PFSK-1 (cell line): Measurements from ENCODE around the gene NECTIN1.

Source experiments
- FOXP2 ChIP-seq: optimal IDR thresholded peaks from 2 replicates; pipeline ENCODE3; 2011; ENCODE audit warnings: borderline replicate concordance, control low read depth, inconsistent platforms; ENCODE audit not compliant: insufficient read depth; ENCODE audit errors: extremely low read length, extremely low read depth
- POLR2AphosphoS5 ChIP-seq: IDR thresholded peaks from 2 replicates; pipeline ENCODE4 v1.6.1; 2012; ENCODE audit warnings: low read depth, mild to moderate bottlenecking, control low read depth, low read length, moderate library complexity
- SIN3A ChIP-seq: IDR thresholded peaks from 2 replicates; pipeline ENCODE4 v1.6.1; 2012; ENCODE audit warnings: mild to moderate bottlenecking, low read length, moderate library complexity, borderline replicate concordance; ENCODE audit not compliant: insufficient read depth
- TAF1 ChIP-seq: IDR thresholded peaks from 2 replicates; pipeline ENCODE4 v1.6.1; 2012; ENCODE audit warnings: low read length, control low read depth, borderline replicate concordance; ENCODE audit not compliant: insufficient read depth
- TF ChIP-seq, protein P1 (sequence below), 2 experiments: IDR thresholded peaks; 2 replicates each; pipeline versions ENCODE4 v1.6.1 to v1.8.0; 2011 to 2012; ENCODE audit warnings: low read depth in 2 of 2, low read length in 2 of 2, control low read depth in 1 of 2, inconsistent platforms in 1 of 2, mild to moderate bottlenecking in 1 of 2, moderate library complexity in 1 of 2; ENCODE audit not compliant: insufficient read depth in 1 of 2

GRCh38 chr11:119694334-119694733 lies 34.7 kb downstream of the NECTIN1 start:
- TF ChIP-seq, protein P1, sequence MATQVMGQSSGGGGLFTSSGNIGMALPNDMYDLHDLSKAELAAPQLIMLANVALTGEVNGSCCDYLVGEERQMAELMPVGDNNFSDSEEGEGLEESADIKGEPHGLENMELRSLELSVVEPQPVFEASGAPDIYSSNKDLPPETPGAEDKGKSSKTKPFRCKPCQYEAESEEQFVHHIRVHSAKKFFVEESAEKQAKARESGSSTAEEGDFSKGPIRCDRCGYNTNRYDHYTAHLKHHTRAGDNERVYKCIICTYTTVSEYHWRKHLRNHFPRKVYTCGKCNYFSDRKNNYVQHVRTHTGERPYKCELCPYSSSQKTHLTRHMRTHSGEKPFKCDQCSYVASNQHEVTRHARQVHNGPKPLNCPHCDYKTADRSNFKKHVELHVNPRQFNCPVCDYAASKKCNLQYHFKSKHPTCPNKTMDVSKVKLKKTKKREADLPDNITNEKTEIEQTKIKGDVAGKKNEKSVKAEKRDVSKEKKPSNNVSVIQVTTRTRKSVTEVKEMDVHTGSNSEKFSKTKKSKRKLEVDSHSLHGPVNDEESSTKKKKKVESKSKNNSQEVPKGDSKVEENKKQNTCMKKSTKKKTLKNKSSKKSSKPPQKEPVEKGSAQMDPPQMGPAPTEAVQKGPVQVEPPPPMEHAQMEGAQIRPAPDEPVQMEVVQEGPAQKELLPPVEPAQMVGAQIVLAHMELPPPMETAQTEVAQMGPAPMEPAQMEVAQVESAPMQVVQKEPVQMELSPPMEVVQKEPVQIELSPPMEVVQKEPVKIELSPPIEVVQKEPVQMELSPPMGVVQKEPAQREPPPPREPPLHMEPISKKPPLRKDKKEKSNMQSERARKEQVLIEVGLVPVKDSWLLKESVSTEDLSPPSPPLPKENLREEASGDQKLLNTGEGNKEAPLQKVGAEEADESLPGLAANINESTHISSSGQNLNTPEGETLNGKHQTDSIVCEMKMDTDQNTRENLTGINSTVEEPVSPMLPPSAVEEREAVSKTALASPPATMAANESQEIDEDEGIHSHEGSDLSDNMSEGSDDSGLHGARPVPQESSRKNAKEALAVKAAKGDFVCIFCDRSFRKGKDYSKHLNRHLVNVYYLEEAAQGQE (IDR thresholded peaks at IDR 0.05; ENCODE audit: insufficient read depth in 1 of 2, low read depth in 2 of 2, low read length in 2 of 2), result no peak
- no peak for TF ChIP-seq POLR2AphosphoS5
- TF ChIP-seq TAF1, result no peak
- no peak for TF ChIP-seq SIN3A
- TF ChIP-seq FOXP2, result no peak
